Astrocyte (in vitro differentiated cells and primary cell): Measurements from ENCODE around the gene LRRC23.

Source experiments
- EZH2 ChIP-seq: IDR thresholded peaks from 2 replicates; pipeline ENCODE4 v1.6.1; 2012; ENCODE audit warnings: mild to moderate bottlenecking, low read length, inconsistent platforms; ENCODE audit not compliant: insufficient read depth
- TF ChIP-seq, protein P1 (sequence below): IDR thresholded peaks from 2 replicates; pipeline ENCODE4 v1.5.1; 2011; ENCODE audit warnings: low read depth, mild to moderate bottlenecking, inconsistent platforms, low read length, moderate library complexity; ENCODE audit not compliant: insufficient read depth

GRCh38 chr12:6883683-6884082, 20.9 kb upstream of the LRRC23 start:
- TF ChIP-seq, protein P1, sequence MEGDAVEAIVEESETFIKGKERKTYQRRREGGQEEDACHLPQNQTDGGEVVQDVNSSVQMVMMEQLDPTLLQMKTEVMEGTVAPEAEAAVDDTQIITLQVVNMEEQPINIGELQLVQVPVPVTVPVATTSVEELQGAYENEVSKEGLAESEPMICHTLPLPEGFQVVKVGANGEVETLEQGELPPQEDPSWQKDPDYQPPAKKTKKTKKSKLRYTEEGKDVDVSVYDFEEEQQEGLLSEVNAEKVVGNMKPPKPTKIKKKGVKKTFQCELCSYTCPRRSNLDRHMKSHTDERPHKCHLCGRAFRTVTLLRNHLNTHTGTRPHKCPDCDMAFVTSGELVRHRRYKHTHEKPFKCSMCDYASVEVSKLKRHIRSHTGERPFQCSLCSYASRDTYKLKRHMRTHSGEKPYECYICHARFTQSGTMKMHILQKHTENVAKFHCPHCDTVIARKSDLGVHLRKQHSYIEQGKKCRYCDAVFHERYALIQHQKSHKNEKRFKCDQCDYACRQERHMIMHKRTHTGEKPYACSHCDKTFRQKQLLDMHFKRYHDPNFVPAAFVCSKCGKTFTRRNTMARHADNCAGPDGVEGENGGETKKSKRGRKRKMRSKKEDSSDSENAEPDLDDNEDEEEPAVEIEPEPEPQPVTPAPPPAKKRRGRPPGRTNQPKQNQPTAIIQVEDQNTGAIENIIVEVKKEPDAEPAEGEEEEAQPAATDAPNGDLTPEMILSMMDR, result no peak
- TF ChIP-seq EZH2, result no peak
